GM06990 (cell line): ENCODE results near the gene KIF17.

Experiments
- DNase-seq: peaks from one replicate; pipeline ENCODE4 v3.0.0-alpha.2; 2011; ENCODE audit not compliant: insufficient read length; ENCODE audit errors: extremely low read depth
- H3K27me3 ChIP-seq: replicated peaks from 2 replicates; pipeline ENCODE4 v1.6.0; 2011; ENCODE audit warnings: low read length; ENCODE audit not compliant: control insufficient read depth, insufficient read depth
- H3K36me3 ChIP-seq: 2 replicates; pipeline ENCODE4 v1.5.1; 2011; ENCODE audit warnings: low read length; ENCODE audit not compliant: control insufficient read depth, insufficient read depth
- H3K4me3 ChIP-seq: replicated peaks from 2 replicates; pipeline ENCODE4 v1.5.1; 2011; ENCODE audit warnings: low read depth, mild to moderate bottlenecking, control low read depth, low read length
- CTCF ChIP-seq: IDR thresholded peaks from 2 replicates; pipeline ENCODE4 v1.5.1; 2011; ENCODE audit warnings: low read length, control low read depth, mild to moderate bottlenecking, inconsistent platforms; ENCODE audit not compliant: insufficient read depth, poor library complexity, severe bottlenecking

The KIF17 gene

GRCh38 chr1:20726118-20726911, 8.5 kb upstream of the KIF17 start:
- Histone ChIP-seq H3K27me3 (peaks cover 3% of the 10 kb centered on the region; the same call in 1 of the 2 replicates), H3K4me3 (no peak overlapping the region), H3K36me3 (no peaks in the 10 kb centered on the region)
- no peak for DNase-seq
- TF ChIP-seq CTCF: no peak

- no peak for TF ChIP-seq CTCF
- Histone ChIP-seq H3K27me3 (peaks cover 2% of the 10 kb centered on the region; the same call in 1 of the 2 replicates), H3K36me3 (no peaks in the 10 kb centered on the region), H3K4me3 (no peak overlapping the region)
- no peak for DNase-seq
Measured at GRCh38 chr1:20725189-20726117, 7.6 kb upstream of the KIF17 start.

GRCh38 chr1:20724364-20725188, 6.8 kb upstream of the KIF17 start:
- no peak for TF ChIP-seq CTCF
- H3K36me3 ChIP-seq: no peaks in the 10 kb centered on the region
- no peak overlapping the region for H3K4me3 ChIP-seq
- H3K27me3 ChIP-seq: peaks cover 2% of the 10 kb centered on the region
- DNase-seq: no peak

- H3K27me3 ChIP-seq: peaks cover 1% of the 10 kb centered on the region
- no peak overlapping the region for H3K4me3 ChIP-seq
- no peak for TF ChIP-seq CTCF
- no peaks in the 10 kb centered on the region for H3K36me3 ChIP-seq
- DNase-seq: no peak
Measured at GRCh38 chr1:20723537-20724363, 5.9 kb upstream of the KIF17 start.

GRCh38 chr1:20723159-20723536, 5.3 kb upstream of the KIF17 start:
- no peak for DNase-seq
- no peaks in the 10 kb centered on the region for H3K36me3 ChIP-seq
- H3K27me3 ChIP-seq: peaks cover 1% of the 10 kb centered on the region
- no peak overlapping the region for H3K4me3 ChIP-seq
- no peak for TF ChIP-seq CTCF
